ENCODE measurements around the gene LSM14A.

- TF ChIP-seq CTCF (tag by site-specific recombination; IDR thresholded peaks at IDR 0.05) (no peak), ZNF19 (tag by site-specific recombination; IDR thresholded peaks at IDR 0.05; ENCODE audit: low read depth) (no peak), SALL2 (tag by site-specific recombination; IDR thresholded peaks at IDR 0.05; ENCODE audit: borderline replicate concordance) (no peak), ZNF362 (tag by site-specific recombination; IDR thresholded peaks at IDR 0.05) (no peak), ZNF223 (tag by site-specific recombination; IDR thresholded peaks at IDR 0.05) (no peak), WT1 (tag by site-specific recombination; IDR thresholded peaks at IDR 0.05) (no peak), ZNF561 (tag by site-specific recombination; IDR thresholded peaks at IDR 0.05; ENCODE audit: borderline replicate concordance) (no peak), ZNF366 (tag by site-specific recombination; conservative IDR thresholded peaks at IDR 0.05) (no peak), PRDM10 (tag by site-specific recombination; IDR thresholded peaks at IDR 0.05) (peak; percentile 34; the same call in 1 of the 2 replicates), ZNF639 (tag by site-specific recombination; IDR thresholded peaks at IDR 0.05) (no peak), ZNF776 (tag by site-specific recombination; IDR thresholded peaks at IDR 0.05; ENCODE audit: borderline replicate concordance) (no peak)
Measured at GRCh38 chr19:34229721-34230120, 57.4 kb downstream of the LSM14A start.
